C1 segment of cervical spinal cord (tissue), 14 donors: ENCODE results near the gene ADGRL1.

ENCODE experiments used
- DNase-seq, 14 donors: peaks; one replicate each; lab custom pipeline; 2025; lab: John Stamatoyannopoulos, UW

ADGRL1 gene

DNA sequence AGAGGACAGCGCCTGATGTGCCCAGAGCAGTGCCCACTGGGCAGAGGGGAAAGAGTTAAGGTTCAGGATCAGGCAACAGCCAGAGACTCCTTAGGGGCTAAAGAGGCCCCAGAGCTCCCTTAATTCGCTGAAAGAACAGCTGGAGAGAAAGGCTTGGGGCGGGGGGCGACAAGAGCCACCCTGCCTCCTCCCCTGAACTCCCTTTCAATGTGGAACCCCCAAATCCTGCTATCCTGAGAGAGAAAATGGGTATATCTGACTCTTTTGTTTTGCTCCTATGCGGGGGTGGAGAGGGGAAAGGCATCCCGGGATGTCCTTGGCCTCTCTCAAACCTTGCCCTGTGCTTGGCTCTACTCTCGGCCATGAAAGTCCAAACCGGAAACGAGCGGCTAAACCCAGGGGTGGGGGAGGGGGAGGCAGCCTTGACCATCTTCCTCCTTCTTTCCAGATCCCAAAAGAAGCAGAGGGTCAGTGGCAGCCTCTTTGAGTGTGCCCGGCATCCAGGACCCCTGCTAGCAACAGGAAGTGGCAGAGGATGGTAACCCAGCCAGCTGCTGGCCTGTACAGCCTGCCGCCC lies 93.1 kb downstream of the ADGRL1 start:
- peak in 3 of 14 donors; percentile 3 to 19 (median 15) for DNase-seq

DNA sequence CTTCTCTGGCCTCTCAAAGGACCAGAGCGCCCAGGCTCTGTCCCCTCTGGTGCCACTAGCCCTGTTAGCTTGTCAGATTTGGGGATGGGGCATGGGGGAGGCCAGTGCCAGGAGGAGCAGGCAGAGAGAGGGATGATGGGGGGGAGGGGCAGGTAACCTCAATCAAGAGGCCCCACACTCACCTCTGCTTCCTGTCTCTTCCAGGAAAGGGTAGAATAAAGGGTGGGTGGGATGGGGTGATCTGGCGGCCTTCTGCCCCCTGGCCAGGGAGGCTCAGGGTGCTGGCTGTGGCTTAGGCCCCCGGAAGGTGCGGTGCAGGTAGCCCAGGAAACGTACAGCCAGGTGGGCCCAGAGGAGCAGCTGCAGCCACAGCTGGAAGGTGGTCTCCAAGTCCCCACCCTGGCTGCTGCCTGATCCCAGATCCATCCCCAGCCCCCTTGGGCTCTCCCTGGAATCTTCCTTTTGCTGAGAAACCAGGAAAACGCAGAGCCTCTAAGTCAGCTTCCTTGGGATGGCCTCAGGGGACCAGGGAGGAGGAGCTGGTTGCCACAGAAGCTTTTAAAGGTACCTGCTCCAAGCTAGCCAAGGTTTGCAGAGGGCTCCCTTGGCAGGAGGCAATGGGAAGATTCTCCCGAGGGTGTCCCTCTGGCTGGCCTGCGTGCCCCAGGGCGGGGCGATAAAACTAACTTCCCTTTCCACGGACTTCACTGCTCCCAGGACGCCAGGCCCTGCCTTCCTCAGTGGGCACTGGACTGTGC lies 93.7 kb downstream of the ADGRL1 start:
- DNase-seq, result no peak

DNA sequence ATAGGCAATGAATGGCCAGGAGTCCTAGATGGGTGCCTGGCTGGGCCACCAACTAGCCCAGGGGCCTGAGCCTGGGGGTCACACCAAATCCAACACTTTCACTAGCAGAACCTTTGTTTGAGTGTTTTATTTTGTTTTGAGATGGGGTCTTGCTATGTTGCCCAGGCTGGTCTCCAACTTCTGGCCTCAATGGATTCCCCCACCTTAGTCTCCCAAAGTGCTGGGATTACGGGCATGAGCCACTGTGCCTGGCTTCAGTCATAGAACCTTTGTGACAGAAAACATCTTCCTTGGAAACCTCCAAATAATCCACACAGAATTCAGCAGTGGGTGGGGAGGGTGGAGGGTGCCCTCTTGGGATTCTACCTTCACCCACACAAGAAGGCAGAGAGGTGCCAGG lies 94.5 kb downstream of the ADGRL1 start:
- no peak for DNase-seq

DNA sequence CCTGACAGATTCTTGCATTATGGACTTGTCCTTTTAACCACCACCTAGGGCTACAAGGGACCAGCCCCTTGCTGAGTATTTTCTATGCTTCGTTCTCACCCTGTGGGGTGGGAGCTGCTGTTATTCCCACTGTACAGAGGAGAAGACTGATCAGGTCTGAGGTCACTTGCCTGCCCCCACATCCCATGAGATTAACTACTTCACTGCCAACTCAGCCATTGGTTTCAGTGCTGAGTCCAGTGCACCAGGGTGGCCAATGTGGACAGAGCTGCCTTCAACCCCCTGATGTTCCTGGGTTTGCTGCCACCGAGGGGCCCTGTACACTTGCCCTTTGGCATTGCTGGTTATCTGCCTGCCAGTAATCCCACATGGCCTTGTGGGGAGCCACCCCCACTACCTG lies 95.3 kb downstream of the ADGRL1 start:
- no peak for DNase-seq

DNA sequence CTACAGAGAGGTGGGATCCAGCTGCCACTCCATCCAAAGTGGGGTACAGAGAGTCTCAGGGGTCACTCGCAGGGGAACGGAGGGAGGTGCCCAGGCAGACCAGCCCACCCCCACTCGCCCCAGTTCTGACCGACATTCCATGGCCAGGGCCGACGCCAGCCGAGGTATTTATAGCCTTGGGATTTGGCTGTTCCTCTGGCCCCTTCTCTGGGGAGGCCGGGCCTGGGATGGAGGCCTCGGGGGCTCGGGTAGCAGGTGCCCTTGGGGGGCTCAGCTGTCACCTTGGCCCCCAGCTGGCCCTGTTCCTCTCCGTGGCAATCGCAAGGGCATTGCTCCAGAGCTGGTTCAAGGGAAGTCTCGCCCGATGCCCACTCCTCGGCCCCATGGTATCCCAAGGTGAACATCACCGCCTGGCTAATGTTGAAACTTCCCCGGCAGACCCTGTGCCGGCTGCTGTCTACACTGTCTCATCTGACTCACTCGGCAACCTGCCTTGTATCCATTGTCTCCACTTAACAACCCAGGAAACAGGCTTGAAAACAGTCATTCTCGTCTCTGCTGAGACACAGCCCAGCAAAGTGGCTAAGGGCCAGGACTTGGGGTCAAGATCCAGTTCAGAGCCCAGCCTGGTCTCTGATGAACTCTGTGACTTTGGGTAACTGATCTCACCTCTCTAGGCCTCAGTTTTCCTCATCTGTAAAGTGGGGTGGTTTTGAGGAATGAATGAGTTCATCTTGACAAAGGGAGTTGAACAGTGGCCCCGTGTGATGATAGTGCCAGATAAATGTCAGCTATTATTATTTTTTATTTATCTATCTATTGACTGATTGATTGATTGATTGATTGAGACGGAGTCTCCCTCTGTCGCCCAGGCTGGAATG lies 98.1 kb downstream of the ADGRL1 start:
- DNase-seq, result peak in 2 of 14 donors; percentile 18 to 64

DNA sequence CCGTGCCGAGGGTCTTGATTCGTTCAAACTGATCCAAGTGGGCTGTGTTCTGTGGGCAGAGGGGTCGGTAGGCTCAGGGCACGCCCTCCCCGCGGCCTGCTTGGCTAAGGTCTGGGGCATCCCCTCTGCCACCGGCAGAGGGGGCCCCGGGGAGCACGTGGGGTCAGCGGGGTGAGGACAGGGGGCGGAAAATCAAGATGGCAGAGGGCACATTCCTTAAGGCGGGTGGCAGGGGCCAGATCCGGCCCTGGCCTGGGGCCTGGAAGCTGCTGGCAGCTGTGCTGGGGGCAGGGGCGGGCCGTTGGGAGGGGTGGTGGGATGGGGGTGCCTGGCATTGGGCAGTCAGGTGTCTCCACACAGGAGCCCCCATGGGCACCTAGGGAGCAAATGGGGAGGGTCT lies 99.1 kb downstream of the ADGRL1 start:
- no peak for DNase-seq

DNA sequence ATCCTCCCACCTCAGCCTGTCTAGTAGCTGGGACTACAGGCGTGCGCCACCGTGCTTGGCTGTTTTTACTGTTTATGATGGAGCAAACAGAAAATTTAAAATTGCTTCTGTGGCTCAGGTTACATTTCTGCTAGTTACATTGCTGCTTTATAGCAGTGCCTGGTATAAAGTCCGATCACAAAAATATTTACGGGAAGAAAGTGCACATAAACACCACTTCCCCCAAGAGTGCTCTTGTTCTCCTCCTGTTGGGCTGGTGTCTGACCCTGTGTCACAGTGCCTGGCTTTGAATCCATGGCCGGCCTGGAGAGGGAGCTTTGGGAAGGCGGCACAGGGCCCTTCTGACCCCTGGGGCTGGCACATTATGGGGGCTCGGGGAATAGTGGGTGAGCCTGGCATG lies 100.3 kb downstream of the ADGRL1 start:
- DNase-seq, result no peak

DNA sequence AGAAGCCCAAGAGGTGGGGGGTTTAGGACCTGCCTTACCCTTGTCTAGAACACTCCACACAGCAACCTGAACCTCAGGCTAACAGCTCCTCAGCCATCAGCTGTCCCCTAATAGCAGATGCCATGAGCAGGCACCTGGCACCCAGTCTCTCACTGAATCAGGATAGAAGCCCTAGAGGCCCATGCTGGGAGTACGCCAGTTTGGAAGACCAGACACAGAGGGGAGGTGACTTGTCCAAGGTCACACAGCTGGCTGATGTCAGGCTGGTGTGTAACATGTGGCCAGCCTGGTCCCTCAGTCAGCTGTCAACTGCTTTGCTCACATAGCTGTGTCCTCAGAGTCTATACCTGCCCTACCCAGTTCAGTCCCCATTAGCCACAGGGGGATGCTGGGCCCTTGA lies 102.7 kb downstream of the ADGRL1 start:
- no peak for DNase-seq

DNA sequence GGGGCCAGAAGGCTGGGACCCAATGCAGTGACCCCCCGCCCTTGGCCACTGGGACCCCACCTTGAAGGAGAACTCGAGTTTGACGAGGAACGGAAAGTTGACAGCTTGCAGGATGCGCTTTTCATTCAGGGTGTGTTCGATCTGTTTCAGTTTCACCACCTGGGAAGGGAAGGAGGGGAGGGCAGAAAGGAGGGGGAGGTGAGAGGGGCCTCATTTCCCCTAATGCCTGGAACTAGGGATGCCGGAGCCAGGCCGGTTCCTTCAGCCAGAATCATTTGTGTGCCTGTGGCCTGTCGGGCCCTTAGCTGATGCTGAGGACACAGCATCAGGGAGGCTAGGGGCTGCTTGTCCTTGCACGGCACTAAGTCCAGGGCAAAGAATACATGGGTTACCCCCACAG lies 103.2 kb downstream of the ADGRL1 start:
- no peak for DNase-seq

DNA sequence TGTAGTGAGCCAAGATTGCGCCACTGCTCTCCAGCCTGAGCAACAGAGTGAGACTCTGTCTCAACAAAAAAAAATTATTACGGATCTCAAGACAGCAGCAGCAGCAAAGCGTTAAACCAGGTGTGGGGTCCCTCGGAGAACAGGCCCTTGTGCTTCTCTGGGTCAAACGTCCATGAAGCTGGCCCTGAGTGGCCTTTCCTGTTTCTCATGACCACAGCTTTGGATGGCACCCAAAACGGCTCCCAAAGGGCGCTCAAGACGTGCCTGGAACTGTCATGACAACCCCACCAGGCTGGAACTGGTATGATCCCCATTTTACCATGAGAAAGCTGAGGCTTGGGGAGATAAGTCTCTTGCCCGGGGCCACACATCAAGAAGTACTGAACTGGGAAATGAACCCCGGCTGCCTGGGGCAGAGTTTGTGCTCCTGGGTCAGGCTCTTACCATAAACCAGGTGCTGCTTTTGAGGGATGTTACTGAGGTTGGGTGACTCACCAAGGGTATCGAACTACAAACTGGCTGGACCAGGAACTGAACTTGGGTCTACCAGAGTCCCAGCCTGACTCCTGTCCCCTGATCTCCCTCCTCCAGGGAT lies 103.8 kb downstream of the ADGRL1 start:
- no peak for DNase-seq

DNA sequence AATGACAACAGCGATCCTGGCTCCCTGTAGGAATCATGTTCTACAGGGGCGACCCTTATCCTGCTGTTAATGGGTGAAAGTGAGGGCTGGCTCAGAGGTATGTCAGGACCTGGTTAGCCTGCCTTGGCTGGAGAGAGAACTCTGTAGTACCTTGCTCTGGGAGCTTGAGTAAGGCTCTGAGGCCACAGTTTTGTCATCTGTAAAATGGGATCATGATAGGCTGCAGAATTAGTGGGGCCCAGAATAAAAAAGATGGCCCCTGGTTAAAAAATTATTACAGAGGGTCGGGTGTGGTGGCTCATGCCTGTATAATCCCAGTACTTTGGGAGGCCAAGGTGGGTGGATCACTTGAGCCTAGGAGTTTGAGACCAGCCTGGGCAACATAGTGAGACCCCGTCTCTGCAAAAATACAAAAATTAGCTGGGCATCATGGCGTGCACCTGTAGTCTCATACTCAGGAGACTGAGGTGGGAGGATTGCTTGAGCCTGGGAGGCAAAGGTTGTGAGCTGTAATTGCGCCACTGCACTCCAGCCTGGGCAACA lies 104.9 kb downstream of the ADGRL1 start:
- no peak for DNase-seq
